Vagina (tissue), 2 donors: Measurements from ENCODE around the gene CAB39L. TPM values are rescaled to one million over a fixed set of nuclear protein-coding genes. Genes with fewer than 3 reads are reported as not detected.

Experiments
- DNase-seq, 2 donors: peaks; one replicate each; pipeline ENCODE4 v3.0.0-alpha.2; 2017; ENCODE audit errors: extremely low spot score in 2 of 2
- H3K27ac ChIP-seq: fragments of 200-600 bp; sonication (generic); one replicate; pipeline ENCODE4 v1.5.1; 2019
- H3K27me3 ChIP-seq: fragments of 200-600 bp; sonication (generic); one replicate; pipeline ENCODE4 v1.5.1; 2019
- H3K36me3 ChIP-seq, 2 donors: fragments of 200-600 bp; sonication (generic); one replicate each; pipeline ENCODE4 v1.5.1; 2017 to 2019
- H3K4me1 ChIP-seq: fragments of 200-600 bp; sonication (generic); one replicate; pipeline ENCODE4 v1.5.1; 2019
- H3K4me3 ChIP-seq, 2 donors: fragments of 200-600 bp; sonication (generic); 1 replicate in 1 of 2; 2 replicates in 1 of 2; pipeline ENCODE4 v1.5.1; 2016 to 2019
- H3K9me3 ChIP-seq: fragments of 200-600 bp; sonication (generic); one replicate; pipeline ENCODE4 v1.5.1; 2019
- CTCF ChIP-seq, 3 experiments: fragments of 450-650 bp in 2 of 3; fragments of 200-600 bp in 1 of 3; sonication (generic) in 1 of 3; IDR thresholded peaks; one replicate each; pipeline ENCODE4 v1.5.1; 2017 to 2019; ENCODE audit warnings: antibody characterized with exemption in 3 of 3, mild to moderate bottlenecking in 2 of 3, moderate library complexity in 2 of 3
- POLR2A ChIP-seq, 2 donors: fragments of 450-650 bp; IDR thresholded peaks; one replicate each; pipeline ENCODE4 v1.6.1; 2017; ENCODE audit warnings: antibody characterized with exemption in 2 of 2, mild to moderate bottlenecking in 2 of 2, moderate library complexity in 2 of 2
- POLR2AphosphoS5 ChIP-seq, 2 donors: sonication (generic); formaldehyde crosslinking; IDR thresholded peaks; one replicate each; pipeline ENCODE4 v1.9.0; 2017; ENCODE audit warnings: antibody characterized with exemption in 2 of 2, mild to moderate bottlenecking in 2 of 2, low read depth in 1 of 2; ENCODE audit not compliant: insufficient read depth in 1 of 2
- intact Hi-C: fragments of 100-400 bp; cut with DNase I; formaldehyde crosslinking; loops from one replicate; pipeline ENCODE4 v1.15.1; 2023
- total RNA-seq: library from RNA; depleted of rRNA; stranded (reverse); fragments of >200 nt; gene quantifications from one replicate; pipeline ENCODE4 v1.2.3, GENCODE V29; 2016

CAB39L gene
- 31.7 TPM for total RNA-seq

GRCh38 chr13:49443704-49444523 is at the start of gene CAB39L, which contains the start of gene SETDB2:
Gene CAB39L (minus strand): TSS chr13:49444064. CDS start chr13:49382910, 61,154 bp downstream.
Gene SETDB2 (plus strand): TSS chr13:49444274. CDS start chr13:49451894, 7,620 bp downstream.
- peaks cover 37% of the 10 kb centered on the region for H3K4me1 ChIP-seq
- TF ChIP-seq POLR2A (IDR thresholded peaks at IDR 0.05), result peak in 1 of 2 donors; percentile 63
- peak in 2 of 3 experiments; percentile 16 to 56 for TF ChIP-seq CTCF (IDR thresholded peaks at IDR 0.05)
- TF ChIP-seq POLR2AphosphoS5 (IDR thresholded peaks at IDR 0.05; ENCODE audit: insufficient read depth in 1 of 2, low read depth in 1 of 2), result peak; percentile 89 to 97
- intact Hi-C loops, result no loop called here

GRCh38 chr13:49488563-49488962 is 44.7 kb upstream of the CAB39L start:
- TF ChIP-seq POLR2A (IDR thresholded peaks at IDR 0.05), result no peak
- TF ChIP-seq POLR2AphosphoS5 (IDR thresholded peaks at IDR 0.05; ENCODE audit: insufficient read depth in 1 of 2, low read depth in 1 of 2), result no peak
- no peak for TF ChIP-seq CTCF (IDR thresholded peaks at IDR 0.05)
- peaks cover 0 to 25% of the 10 kb centered on the region in 2 donors for H3K36me3 ChIP-seq

More at GRCh38 chr13:49443704-49444523, at the start of gene CAB39L, which contains the start of gene SETDB2:
- peak within 1 kb of the TSS; percentile 62 to 86 for H3K4me3 ChIP-seq
- H3K9me3 ChIP-seq, result no peaks in the 10 kb centered on the region
- no peaks in the 10 kb centered on the region for H3K36me3 ChIP-seq
- peak; percentile 100 for DNase-seq
- H3K27ac ChIP-seq, result peak within 1 kb of the TSS; percentile 98
- H3K27me3 ChIP-seq, result no peaks in the 10 kb centered on the region

DNA sequence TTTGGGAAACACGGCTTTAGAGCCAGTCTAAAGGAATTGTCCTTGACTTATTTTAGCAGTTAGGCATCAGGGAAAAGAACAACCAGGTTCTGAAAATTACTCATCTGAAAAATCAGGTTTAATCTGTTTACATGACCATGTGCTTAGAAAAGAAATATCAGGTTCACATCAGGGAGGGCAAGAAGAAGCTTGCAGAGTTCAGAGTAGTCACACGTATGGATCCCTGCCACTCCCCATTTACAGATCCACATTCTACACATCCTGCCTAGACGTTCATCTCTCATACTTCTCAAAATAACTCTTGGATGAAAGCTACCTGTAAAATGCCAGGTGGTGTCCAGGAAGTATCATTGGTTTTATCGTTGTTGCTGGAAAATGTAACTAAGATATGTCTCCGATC is 37.9 kb upstream of the CAB39L start:
- intact Hi-C loops, result no loop called here
- H3K27me3 ChIP-seq, result no peaks in the 10 kb centered on the region
- no peak for DNase-seq
- no peak overlapping the region for H3K27ac ChIP-seq
- TF ChIP-seq POLR2AphosphoS5 (IDR thresholded peaks at IDR 0.05; ENCODE audit: insufficient read depth in 1 of 2, low read depth in 1 of 2), result peak in 1 of 2 donors; percentile 23
- TF ChIP-seq CTCF (IDR thresholded peaks at IDR 0.05), result no peak
- TF ChIP-seq POLR2A (IDR thresholded peaks at IDR 0.05), result no peak
- H3K4me3 ChIP-seq, result no peak overlapping the region
- H3K9me3 ChIP-seq, result no peaks in the 10 kb centered on the region
- peaks cover 0 to 30% of the 10 kb centered on the region in 2 donors for H3K36me3 ChIP-seq
- peaks cover 4% of the 10 kb centered on the region for H3K4me1 ChIP-seq

More at GRCh38 chr13:49488563-49488962, 44.7 kb upstream of the CAB39L start:
- Histone ChIP-seq H3K27ac (no peak overlapping the region), H3K9me3 (no peaks in the 10 kb centered on the region), H3K4me1 (no peaks in the 10 kb centered on the region), H3K4me3 (no peak overlapping the region), H3K27me3 (no peaks in the 10 kb centered on the region)
- intact Hi-C loops, result no loop called here
- DNase-seq, result no peak

DNA sequence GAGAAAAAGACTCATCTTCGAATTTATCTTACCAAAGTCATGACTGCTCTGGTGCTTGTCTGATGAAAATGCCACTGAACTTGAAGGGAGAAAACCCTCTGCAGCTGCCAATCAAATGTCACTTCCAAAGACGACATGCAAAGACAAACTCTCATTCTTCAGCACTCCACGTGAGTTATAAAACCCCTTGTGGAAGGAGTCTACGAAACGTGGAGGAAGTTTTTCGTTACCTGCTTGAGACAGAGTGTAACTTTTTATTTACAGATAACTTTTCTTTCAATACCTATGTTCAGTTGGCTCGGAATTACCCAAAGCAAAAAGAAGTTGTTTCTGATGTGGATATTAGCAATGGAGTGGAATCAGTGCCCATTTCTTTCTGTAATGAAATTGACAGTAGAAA is 32.7 kb upstream of the CAB39L start:
- H3K27me3 ChIP-seq, result no peaks in the 10 kb centered on the region
- H3K27ac ChIP-seq, result no peak overlapping the region
- peaks cover 0 to 35% of the 10 kb centered on the region in 2 donors for H3K36me3 ChIP-seq
- intact Hi-C loops, result no loop called here
- H3K9me3 ChIP-seq, result no peaks in the 10 kb centered on the region
- H3K4me3 ChIP-seq, result no peak overlapping the region
- H3K4me1 ChIP-seq, result peaks cover 4% of the 10 kb centered on the region
- no peak for TF ChIP-seq POLR2A (IDR thresholded peaks at IDR 0.05)
- TF ChIP-seq CTCF (IDR thresholded peaks at IDR 0.05), result no peak
- no peak for TF ChIP-seq POLR2AphosphoS5 (IDR thresholded peaks at IDR 0.05; ENCODE audit: insufficient read depth in 1 of 2, low read depth in 1 of 2)
- DNase-seq, result no peak

DNA sequence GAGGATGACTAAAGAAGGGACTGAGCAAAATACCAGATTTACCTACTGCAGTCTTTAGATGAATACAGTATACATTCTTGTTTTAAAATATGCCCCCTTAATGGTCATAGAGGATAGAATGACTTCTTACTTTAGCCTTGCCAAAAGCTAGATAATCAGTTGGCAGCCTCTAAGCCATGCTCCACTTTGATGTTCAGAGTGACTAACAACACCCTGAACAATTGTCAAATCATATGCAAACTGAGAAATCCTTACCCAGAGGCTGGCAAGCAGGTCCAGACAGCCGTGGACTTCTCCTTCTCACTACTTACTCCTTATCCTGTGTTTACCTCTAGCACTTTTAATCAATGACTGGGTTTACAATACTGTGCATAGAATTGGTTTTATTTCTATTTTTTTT is 28.3 kb upstream of the CAB39L start:
- Histone ChIP-seq H3K27me3 (no peaks in the 10 kb centered on the region), H3K36me3 (peaks cover 0 to 38% of the 10 kb centered on the region in 2 donors)

More for the DNA sequence above, 28.3 kb upstream of the CAB39L start:
- DNase-seq, result no peak
- H3K4me3 ChIP-seq, result no peak overlapping the region
- TF ChIP-seq POLR2A (IDR thresholded peaks at IDR 0.05) (no peak), CTCF (IDR thresholded peaks at IDR 0.05) (no peak), POLR2AphosphoS5 (IDR thresholded peaks at IDR 0.05; ENCODE audit: insufficient read depth in 1 of 2, low read depth in 1 of 2) (no peak)
- H3K9me3 ChIP-seq, result no peaks in the 10 kb centered on the region
- H3K4me1 ChIP-seq, result no peaks in the 10 kb centered on the region
- no peak overlapping the region for H3K27ac ChIP-seq
- intact Hi-C loops, result no loop called here
